SK-N-MC (cell line): ENCODE results near the gene NAP1L4.

Experiments used
- EZH2 ChIP-seq: fragments of 200-600 bp; sonication (generic); IDR thresholded peaks from one replicate; pipeline ENCODE4 v1.6.1; 2017; ENCODE audit warnings: antibody characterized with exemption
- POLR2AphosphoS5 ChIP-seq: IDR thresholded peaks from 2 replicates; pipeline ENCODE4 v1.6.1; 2012; ENCODE audit warnings: mild to moderate bottlenecking, low read depth, low read length, borderline replicate concordance

DNA sequence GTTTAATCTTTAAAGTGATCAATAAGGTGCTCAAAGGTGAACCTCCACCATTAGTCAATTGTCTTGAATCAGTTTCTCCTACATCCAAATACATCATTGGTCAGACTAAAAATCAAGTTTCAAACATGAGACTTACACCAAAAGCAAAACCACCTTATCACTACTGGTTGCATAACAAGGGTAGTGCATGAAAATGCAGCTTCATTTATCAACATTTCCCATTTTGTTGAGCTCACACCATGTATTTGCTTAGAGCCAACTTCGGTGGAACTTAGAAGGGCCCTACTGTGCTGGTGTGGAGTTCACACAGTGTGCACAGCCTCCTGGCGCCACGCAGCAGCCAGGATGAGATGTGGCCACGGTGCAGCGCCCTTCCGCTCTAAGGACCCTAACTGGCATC is 39.8 kb downstream of the NAP1L4 start:
- TF ChIP-seq POLR2AphosphoS5, result no peak
- no peak for TF ChIP-seq EZH2
